ENCODE measurements around the gene EGFR.

Gene EGFR

GRCh38 chr7:55060636-55061022 is 41.8 kb downstream of the EGFR start:
- DNase-seq, result no peak

GRCh38 chr7:55061726-55062499 is 43.1 kb downstream of the EGFR start:
- DNase-seq, result no peak

GRCh38 chr7:55063061-55063460 is 44.2 kb downstream of the EGFR start:
- no peak for DNase-seq

- no peak for DNase-seq
Observed at GRCh38 chr7:55063633-55064032, 44.8 kb downstream of the EGFR start.

- no peak for DNase-seq
Observed at GRCh38 chr7:55065079-55065478, 46.3 kb downstream of the EGFR start.

GRCh38 chr7:55065511-55066229 is 46.9 kb downstream of the EGFR start:
- no peak for DNase-seq

- DNase-seq, result no peak
Observed at GRCh38 chr7:55066524-55066923, 47.7 kb downstream of the EGFR start.

GRCh38 chr7:55066938-55067337 is 48.1 kb downstream of the EGFR start:
- no peak for DNase-seq

GRCh38 chr7:55067748-55068147 is 48.9 kb downstream of the EGFR start:
- no peak for DNase-seq

GRCh38 chr7:55069271-55069792 is 50.5 kb downstream of the EGFR start:
- DNase-seq, result no peak

GRCh38 chr7:55070271-55070743 is 51.5 kb downstream of the EGFR start:
- no peak for DNase-seq

- no peak for DNase-seq
Observed at GRCh38 chr7:55070854-55071253, 52.0 kb downstream of the EGFR start.

- peak in 2 of 51 donors; percentile 18 to 64 for DNase-seq
Observed at GRCh38 chr7:55071411-55072175, 52.8 kb downstream of the EGFR start.

GRCh38 chr7:55072251-55072650 is 53.4 kb downstream of the EGFR start:
- DNase-seq, result no peak

GRCh38 chr7:55073051-55073511 is 54.3 kb downstream of the EGFR start:
- no peak for DNase-seq

GRCh38 chr7:55073976-55074528 is 55.2 kb downstream of the EGFR start:
- DNase-seq, result no peak

GRCh38 chr7:55075464-55076021 is 56.7 kb downstream of the EGFR start:
- peak in 1 of 51 donors; percentile 22 for DNase-seq

- DNase-seq, result no peak
Observed at GRCh38 chr7:55077561-55078410, 59.0 kb downstream of the EGFR start.

- no peak for DNase-seq
Observed at GRCh38 chr7:55078465-55079372, 59.9 kb downstream of the EGFR start.

Data from hypothalamus (tissue), 51 donors.